ENCODE data around the gene LGR4. TPM values are rescaled to one million over a fixed set of nuclear protein-coding genes. Genes with fewer than 3 reads are reported as not detected.
A peak's percentile ranks its signal among the peaks of the same experiment; 100 is the strongest.
"Not testable (repeated sequence)": the region's sequence is repeated elsewhere in the genome, so short reads cannot be mapped to it uniquely, and the experiment has no call there.

Gene LGR4
- total RNA-seq, 2 experiments from 2014 or later = 0.22 to 0.67 TPM

GRCh38 chr11:27330633-27331270 is 141.8 kb downstream of the LGR4 start:
- Mint-ChIP-seq H3K4me3 (no peak overlapping the region), H3K4me1 (ENCODE audit: low read depth) (peaks cover 3% of the 10 kb centered on the region), H3K36me3 (peaks cover 5% of the 10 kb centered on the region), H3K27me3 (no peaks in the 10 kb centered on the region), H3K27ac (no peak overlapping the region), H3K9me3 (peaks cover 6% of the 10 kb centered on the region)
- no peak for DNase-seq
- intact Hi-C loops (cut with micrococcal nuclease) = no loop called here
- ChIA-PET CTCF (no interaction called here), POLR2A (no interaction called here)

DNA sequence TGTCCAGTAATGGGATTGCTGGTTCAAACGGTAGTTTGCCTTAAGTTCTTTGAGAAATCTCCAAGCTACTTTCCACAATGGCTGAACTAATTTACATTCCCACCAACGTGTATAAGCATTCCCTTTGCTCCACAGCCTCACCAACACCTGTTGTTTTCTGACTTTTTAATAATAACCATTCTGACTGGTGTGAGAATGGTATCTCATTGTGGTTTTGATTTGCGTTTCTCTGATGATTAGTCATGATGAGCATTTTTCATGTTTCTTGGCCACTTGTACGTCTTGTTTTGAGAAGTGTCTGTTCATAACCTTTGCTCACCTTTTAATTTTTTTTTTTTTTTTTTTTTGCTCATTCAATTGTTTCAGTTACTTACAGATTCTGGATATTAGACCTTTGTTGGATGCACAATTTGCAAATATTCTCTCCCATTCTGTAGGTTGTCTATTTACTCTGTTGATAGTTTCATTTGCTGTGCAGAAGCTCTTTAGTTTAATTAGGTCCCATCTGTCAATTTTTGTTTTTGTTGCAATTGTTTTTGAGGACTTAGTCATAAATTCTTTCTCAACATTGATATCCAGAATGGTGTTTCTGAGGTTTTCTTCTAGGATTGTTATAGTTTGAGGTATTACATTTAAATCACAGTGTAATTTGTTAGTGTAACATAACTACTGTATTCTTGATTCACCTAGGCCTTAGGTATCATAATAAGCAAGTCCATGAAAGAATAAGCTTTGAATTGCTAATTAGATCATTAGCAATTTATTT is 142.5 kb downstream of the LGR4 start:
- no peak overlapping the region for H3K27ac Mint-ChIP-seq
- DNase-seq = no peak
- intact Hi-C loops (cut with micrococcal nuclease) = no loop called here
- peaks cover 3% of the 10 kb centered on the region for H3K4me1 Mint-ChIP-seq (ENCODE audit: low read depth)
- H3K27me3 Mint-ChIP-seq = no peaks in the 10 kb centered on the region
- H3K36me3 Mint-ChIP-seq = peaks cover 5% of the 10 kb centered on the region
- peaks cover 7% of the 10 kb centered on the region for H3K9me3 Mint-ChIP-seq
- ChIA-PET CTCF (interaction anchor here (1.1 kb wide), 1 partner anchor 29 kb away, joined by 3 read pairs; no protein-coding TSS in a partner anchor), POLR2A (no interaction called here)
- no peak overlapping the region for H3K4me3 Mint-ChIP-seq

- Mint-ChIP-seq H3K4me1 (ENCODE audit: low read depth) (peaks cover 3% of the 10 kb centered on the region), H3K36me3 (peaks cover 5% of the 10 kb centered on the region), H3K27ac (no peak overlapping the region), H3K4me3 (no peak overlapping the region), H3K27me3 (peaks cover under 1% of the 10 kb centered on the region), H3K9me3 (peaks cover 7% of the 10 kb centered on the region)
- CTCF ChIA-PET = no interaction called here
- DNase-seq = no peak
- intact Hi-C loops (cut with micrococcal nuclease) = no loop called here
- POLR2A ChIA-PET = no interaction called here
Observed at GRCh38 chr11:27328614-27329013, 144.0 kb downstream of the LGR4 start.

- DNase-seq; POLR2A ChIA-PET; H3K9me3 Mint-ChIP-seq; CTCF ChIA-PET; H3K4me3 Mint-ChIP-seq; H3K27me3 Mint-ChIP-seq; H3K4me1 Mint-ChIP-seq (ENCODE audit: low read depth); H3K36me3 Mint-ChIP-seq; H3K27ac Mint-ChIP-seq; intact Hi-C loops (cut with micrococcal nuclease): not testable (repeated sequence)
Observed at GRCh38 chr11:27327064-27327463, 145.5 kb downstream of the LGR4 start.

GRCh38 chr11:27322196-27322595 is 150.4 kb downstream of the LGR4 start:
- H3K36me3 Mint-ChIP-seq; DNase-seq; H3K9me3 Mint-ChIP-seq; H3K27me3 Mint-ChIP-seq; POLR2A ChIA-PET; H3K27ac Mint-ChIP-seq; H3K4me3 Mint-ChIP-seq; intact Hi-C loops (cut with micrococcal nuclease): not testable (repeated sequence)
- peaks cover 15% of the 10 kb centered on the region for H3K4me1 Mint-ChIP-seq (ENCODE audit: low read depth)
- CTCF ChIA-PET = interaction anchor here (0.6 kb wide), 1 partner anchor 118 kb away, joined by 3 read pairs; no protein-coding TSS in a partner anchor

DNA sequence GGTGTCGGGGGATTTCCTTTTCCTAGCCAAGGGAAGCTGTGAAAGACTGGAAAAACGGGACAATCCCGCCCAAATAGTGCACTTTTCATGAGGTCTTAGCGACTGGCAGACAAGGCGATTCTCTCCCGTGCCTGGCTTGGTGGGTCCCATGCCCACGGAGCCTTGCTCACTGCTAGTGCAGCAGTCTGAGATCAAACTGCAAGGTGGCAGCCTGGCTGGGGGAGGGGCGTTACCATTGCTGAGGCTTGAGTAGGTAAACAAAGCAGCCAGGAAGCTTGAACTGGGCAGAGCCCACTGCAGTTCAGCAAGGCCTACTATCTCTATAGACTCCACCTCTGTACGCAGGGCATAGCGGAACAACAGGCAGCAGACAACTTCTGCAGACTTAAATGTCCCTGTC is 151.2 kb downstream of the LGR4 start:
- DNase-seq; H3K4me3 Mint-ChIP-seq; CTCF ChIA-PET; H3K36me3 Mint-ChIP-seq; H3K27ac Mint-ChIP-seq; POLR2A ChIA-PET; H3K27me3 Mint-ChIP-seq; intact Hi-C loops (cut with micrococcal nuclease); H3K9me3 Mint-ChIP-seq: not testable (repeated sequence)
- peaks cover 15% of the 10 kb centered on the region for H3K4me1 Mint-ChIP-seq (ENCODE audit: low read depth)

DNA sequence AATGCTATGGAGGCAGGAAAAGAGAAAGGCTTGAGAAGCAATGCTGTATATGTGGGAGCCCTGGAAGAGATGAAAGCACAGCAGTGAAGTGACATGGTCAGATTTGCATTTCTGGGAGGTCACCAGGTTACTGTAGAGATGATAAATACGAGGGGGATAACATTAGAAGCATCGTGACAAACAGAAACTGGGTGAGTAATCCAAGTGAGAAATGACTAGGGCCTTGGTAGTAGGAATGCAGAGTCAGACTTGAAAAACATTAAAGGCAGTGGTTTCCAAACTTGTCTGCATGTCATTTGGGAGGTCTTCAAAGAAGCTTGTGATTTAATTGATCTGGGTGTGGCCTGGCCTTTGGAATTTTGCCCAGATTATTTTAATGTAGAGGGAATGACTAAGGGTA is 153.5 kb downstream of the LGR4 start:
- Mint-ChIP-seq H3K4me1 (ENCODE audit: low read depth) (peaks cover 15% of the 10 kb centered on the region), H3K36me3 (no peaks in the 10 kb centered on the region), H3K9me3 (no peaks in the 10 kb centered on the region), H3K27me3 (peaks cover 10% of the 10 kb centered on the region), H3K4me3 (no peak overlapping the region), H3K27ac (no peak overlapping the region)
- CTCF ChIA-PET = no interaction called here
- POLR2A ChIA-PET = no interaction called here
- DNase-seq = peak; percentile 22
- intact Hi-C loops (cut with micrococcal nuclease) = loop anchor here (1.0 kb wide), 2 partner anchors 18 to 44 kb away; partner anchors contain the start of gene CCDC34

DNA sequence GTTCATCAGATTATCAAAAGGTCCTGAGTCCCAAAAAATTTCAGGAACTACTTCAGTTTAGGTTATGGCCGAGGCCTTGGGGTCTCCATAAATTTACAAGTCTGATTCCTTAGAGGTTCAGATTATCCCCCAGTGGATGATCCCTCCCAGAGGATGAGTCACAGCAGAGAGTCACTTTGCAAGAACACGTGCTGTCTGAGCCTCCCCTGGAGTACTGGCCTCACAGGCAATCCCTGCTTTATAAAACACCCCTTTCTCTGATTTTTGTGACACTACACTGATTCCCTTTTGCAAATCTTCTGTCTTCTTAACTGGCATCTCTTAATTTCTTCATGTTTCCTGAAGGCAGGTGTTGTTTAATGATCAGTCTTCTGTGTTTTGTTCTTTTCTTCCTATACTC is 154.8 kb downstream of the LGR4 start:
- POLR2A ChIA-PET = no interaction called here
- CTCF ChIA-PET = no interaction called here

More for the DNA sequence above, 154.8 kb downstream of the LGR4 start:
- no peak overlapping the region for H3K4me3 Mint-ChIP-seq
- no peak overlapping the region for H3K27ac Mint-ChIP-seq
- no peaks in the 10 kb centered on the region for H3K9me3 Mint-ChIP-seq
- H3K27me3 Mint-ChIP-seq = peaks cover 6% of the 10 kb centered on the region
- H3K4me1 Mint-ChIP-seq (ENCODE audit: low read depth) = peaks cover 15% of the 10 kb centered on the region
- intact Hi-C loops (cut with micrococcal nuclease) = no loop called here
- no peak for DNase-seq
- H3K36me3 Mint-ChIP-seq = no peaks in the 10 kb centered on the region

Small RNA genes within 50 kb of the gene (microRNA-seq; reads per million reads assigned to microRNA genes)
- not detected for gene MIR8087 (ENCODE audit: borderline microRNAs expressed, borderline number of aligned reads, borderline replicate concordance)

Other genes starting within 250 kb of the LGR4 start
- 10 to 100 TPM; 22.8 to 23.7 TPM for gene CCDC34, start 109.6 kb downstream of the LGR4 start, total RNA-seq
- 10 to 100 TPM; 27.6 to 28.7 TPM for gene LIN7C, start 34.0 kb upstream of the LGR4 start, total RNA-seq
- not detected for gene BDNF, start 227.7 kb upstream of the LGR4 start, total RNA-seq